Raji (cell line): ENCODE measurements around the gene ZFYVE9.

Experiments used
- POLR2A ChIP-seq: IDR thresholded peaks from 2 replicates; pipeline ENCODE4 v1.6.1; 2011; ENCODE audit warnings: low read depth, low read length, control low read depth; ENCODE audit not compliant: insufficient read depth

Gene ZFYVE9

GRCh38 chr1:52360595-52360968 lies 218.7 kb downstream of the ZFYVE9 start:
- TF ChIP-seq POLR2A, result no peak

DNA sequence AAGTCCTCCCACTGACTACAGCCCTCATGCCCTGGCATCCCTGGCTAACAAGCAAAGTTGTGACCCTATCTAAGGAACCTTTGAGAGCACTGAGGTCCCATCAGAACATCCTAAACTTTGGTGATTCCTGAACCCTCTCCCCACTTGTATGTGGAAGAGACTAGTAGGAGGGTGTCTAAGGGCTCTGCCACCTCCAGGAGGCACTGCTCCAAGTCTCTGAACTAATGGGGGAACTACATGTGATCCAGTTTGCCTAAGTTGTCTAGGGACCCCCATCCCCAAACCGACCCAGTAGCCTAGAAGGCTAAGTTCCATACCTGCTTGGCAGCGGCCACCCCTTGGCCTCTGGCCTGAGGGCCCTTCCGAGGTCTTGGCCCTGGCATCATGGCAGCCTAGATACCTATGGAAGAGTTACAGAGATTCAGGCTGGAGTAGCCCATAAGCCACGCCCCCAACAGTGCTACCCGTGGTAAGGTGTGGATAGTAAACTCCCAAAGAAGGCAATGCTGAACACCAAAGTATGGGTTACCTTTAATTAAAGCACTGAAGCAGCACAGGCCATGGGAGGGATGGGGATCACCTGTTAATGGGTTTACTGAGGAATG lies 222.4 kb downstream of the ZFYVE9 start:
- no peak for TF ChIP-seq POLR2A

DNA sequence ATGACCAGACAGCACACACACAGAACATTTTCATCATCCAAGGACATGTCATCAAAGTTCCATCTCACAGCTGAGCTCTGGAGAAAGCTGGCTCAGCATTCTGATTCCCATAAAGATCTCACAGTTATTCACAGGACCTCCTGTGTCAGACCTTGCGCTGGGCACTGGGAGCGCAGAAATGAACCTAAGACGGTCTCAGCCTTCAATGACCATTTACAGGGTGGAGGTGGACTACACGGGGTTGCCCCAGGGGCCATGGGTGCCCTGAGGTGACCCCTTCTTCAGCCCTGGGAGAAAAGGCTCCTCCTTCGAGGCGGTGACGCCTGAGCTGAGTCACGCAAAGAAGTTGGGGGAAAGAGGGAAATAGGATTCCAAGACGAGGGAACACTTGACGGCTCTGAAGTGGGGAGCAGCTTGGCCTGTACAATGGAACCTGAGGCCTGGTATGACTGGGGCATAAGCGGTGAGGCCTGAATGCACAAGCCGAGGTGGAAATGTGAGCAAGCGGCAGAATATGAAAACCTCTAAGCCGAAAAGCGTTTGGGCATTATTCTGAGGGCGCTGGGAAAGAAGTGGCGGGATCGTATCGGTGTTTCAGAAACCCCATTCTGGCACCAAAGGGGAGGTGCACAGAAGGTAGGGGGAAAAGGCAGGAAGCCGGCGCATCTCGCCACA lies 223.3 kb downstream of the ZFYVE9 start:
- TF ChIP-seq POLR2A, result no peak

DNA sequence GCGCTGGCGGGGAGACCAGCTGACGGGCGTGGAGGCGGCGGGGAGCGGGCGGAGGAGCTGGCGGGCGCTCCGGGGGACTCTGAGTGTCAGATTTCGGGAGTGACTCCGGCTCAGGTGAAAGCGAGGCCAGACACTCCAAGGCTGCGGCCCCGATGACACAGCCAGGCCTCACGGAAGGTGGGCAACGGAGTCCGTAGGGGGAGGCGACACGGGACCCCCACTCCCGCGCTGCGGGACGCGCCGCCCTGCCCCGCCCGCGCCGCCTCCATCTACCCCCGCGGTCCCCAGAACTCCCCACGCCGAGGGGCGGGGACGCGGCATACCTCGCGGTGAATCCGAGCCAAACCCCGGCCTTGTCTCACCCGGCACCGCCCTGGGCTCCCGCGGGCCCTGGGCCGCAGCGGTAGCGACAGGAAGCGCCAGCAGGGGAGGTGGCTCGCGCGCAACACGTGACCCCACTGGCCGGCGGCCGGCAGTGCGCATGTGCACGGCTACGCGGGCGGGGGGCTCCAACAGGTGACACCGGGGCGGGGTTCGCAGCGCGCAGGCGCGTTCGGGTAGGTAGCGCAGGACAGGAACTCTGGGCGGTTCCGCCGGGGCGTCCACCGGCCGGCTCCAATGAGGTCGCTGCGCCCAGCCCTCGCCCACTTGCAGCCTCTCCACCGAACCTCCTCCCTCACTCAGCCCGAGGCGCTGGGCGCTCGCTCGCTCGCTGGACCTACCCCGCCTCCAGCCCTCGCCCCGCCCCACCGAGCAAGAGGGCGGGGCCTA lies 224.0 kb downstream of the ZFYVE9 start, which contains the start of gene CC2D1B:
Gene CC2D1B (minus strand): TSS at position 460 of the 771 bp plus-strand sequence. CDS start 1,585 bp downstream, outside the sequence.
- peak; percentile 94 for TF ChIP-seq POLR2A

DNA sequence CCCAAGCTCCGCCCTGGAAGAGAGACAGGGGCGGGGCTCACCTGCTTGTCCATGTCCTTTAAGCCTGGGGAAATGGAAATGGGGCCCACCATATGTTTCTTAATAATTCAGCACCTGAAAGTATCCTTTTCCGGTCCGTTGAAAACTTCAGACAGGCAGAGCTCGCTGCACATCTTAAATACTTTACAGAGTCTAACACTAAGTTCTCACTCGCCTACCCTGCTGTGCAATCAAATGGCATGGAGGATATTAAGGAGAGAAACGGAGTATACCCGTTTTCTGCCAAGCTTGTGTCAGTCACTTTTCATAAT lies 224.6 kb downstream of the ZFYVE9 start:
- TF ChIP-seq POLR2A, result no peak

DNA sequence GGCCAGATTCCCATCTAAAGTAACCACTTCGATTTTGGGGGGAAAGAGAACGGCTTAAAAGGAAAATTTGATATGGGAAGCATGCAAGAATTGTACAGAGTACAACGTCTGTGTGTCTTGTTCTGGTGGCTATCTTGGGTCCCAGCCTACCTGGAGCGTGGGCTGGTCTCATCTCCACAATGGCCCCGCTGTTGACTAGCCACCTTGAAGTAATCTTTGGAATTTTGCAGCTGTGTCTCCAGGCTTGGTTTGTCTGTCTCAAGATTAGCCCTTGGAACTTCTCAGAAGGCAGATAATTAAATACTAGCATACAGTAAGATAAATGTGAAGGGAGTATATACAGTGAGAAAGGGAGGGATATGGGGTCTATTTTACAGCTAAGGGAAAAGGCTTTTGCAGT lies 225.4 kb downstream of the ZFYVE9 start:
- TF ChIP-seq POLR2A, result no peak

GRCh38 chr1:52368383-52369172 lies 226.7 kb downstream of the ZFYVE9 start:
- no peak for TF ChIP-seq POLR2A

DNA sequence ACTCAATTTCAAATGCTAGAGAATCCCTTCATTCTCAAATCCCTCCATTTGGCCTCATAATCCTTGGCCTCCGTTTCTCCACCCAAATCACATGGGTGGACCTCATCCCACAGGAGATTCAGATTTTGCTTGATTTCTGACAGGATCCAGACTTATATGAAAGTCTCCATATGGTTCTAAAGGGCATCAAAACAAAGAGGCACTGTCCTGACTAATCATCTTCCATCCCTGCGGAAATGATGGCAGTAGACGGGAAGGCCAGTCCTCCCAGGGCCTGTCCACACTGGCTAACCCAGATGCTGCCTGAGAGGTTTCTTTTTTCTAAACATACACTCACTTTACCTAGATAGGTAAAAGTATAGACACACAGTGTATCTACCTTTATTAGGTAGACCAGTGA lies 243.5 kb downstream of the ZFYVE9 start:
- TF ChIP-seq POLR2A, result no peak

DNA sequence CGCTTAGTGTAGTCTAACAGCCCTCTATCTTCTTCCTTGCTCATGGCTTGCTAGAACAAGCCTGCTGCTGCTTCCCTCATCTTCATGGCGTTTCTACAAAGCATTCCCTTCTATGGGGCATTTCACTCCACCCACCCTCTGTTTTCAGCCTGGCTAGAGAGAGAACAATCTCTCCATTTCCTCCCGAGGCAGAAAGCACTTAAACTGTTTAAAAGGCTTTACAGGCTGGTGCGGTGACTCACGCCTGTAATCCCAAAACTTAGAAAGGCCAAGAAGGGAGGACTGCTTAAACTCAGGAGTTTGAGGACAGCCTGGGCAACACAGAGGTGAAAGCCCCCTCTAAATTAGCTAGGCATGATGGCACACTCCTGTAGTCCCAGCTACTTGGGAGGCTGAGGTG lies 244.6 kb downstream of the ZFYVE9 start:
- TF ChIP-seq POLR2A, result no peak

GRCh38 chr1:52393174-52393573 lies 251.3 kb downstream of the ZFYVE9 start:
- no peak for TF ChIP-seq POLR2A
